GM23338 (cell line): ENCODE measurements around the gene ACTN2. TPM values are rescaled to one million over a fixed set of nuclear protein-coding genes. Genes with fewer than 3 reads are reported as not detected.

Experiments
- ATAC-seq: fragments of 200-7000 bp; cut with Tn5 transposase; 3 replicates; pipeline ENCODE4 v1.9.1; 2020
- DNase-seq: peaks from one replicate; pipeline ENCODE4 v3.0.0-alpha.2; 2015; ENCODE audit warnings: low spot score
- H2AFZ ChIP-seq: fragments of 200-600 bp; sonication (generic); 2 replicates; pipeline ENCODE4 v1.8.0; 2016; ENCODE audit warnings: antibody characterized with exemption, mild to moderate bottlenecking, moderate library complexity
- H3F3A ChIP-seq: fragments of 200-600 bp; sonication (generic); replicated peaks from 2 replicates; pipeline ENCODE4 v1.8.0; 2017; ENCODE audit warnings: antibody characterized with exemption, mixed run types, low read depth
- H3K27ac ChIP-seq: fragments of 200-600 bp; sonication (generic); 2 replicates; pipeline ENCODE4 v1.6.1; 2016; ENCODE audit warnings: low read depth
- H3K27me3 ChIP-seq: fragments of 200-600 bp; sonication (generic); 2 replicates; pipeline ENCODE4 v1.8.0; 2016; ENCODE audit warnings: mild to moderate bottlenecking, mixed run types, moderate library complexity; ENCODE audit not compliant: insufficient read depth
- H3K36me3 ChIP-seq: fragments of 200-600 bp; sonication (generic); 2 replicates; pipeline ENCODE4 v1.8.0; 2016; ENCODE audit warnings: mild to moderate bottlenecking; ENCODE audit not compliant: insufficient read depth
- H3K4me1 ChIP-seq: fragments of 200-600 bp; sonication (generic); 2 replicates; pipeline ENCODE4 v1.8.0; 2016; ENCODE audit warnings: mild to moderate bottlenecking, moderate library complexity; ENCODE audit not compliant: insufficient read depth
- H3K4me2 ChIP-seq: fragments of 200-600 bp; sonication (generic); 2 replicates; pipeline ENCODE4 v1.7.1; 2017; ENCODE audit warnings: mixed run types
- H3K4me3 ChIP-seq: fragments of 200-600 bp; sonication (generic); 2 replicates; pipeline ENCODE4 v1.6.1; 2016; ENCODE audit warnings: mixed run types
- H3K79me2 ChIP-seq: fragments of 200-600 bp; sonication (generic); replicated peaks from 2 replicates; pipeline ENCODE4 v1.8.0; 2017; ENCODE audit warnings: mild to moderate bottlenecking; ENCODE audit not compliant: insufficient read depth
- H3K9me2 ChIP-seq: fragments of 200-600 bp; sonication (generic); 2 replicates; pipeline ENCODE4 v1.8.0; 2017; ENCODE audit not compliant: insufficient read depth
- H4K20me1 ChIP-seq: fragments of 200-600 bp; sonication (generic); replicated peaks from 2 replicates; pipeline ENCODE4 v1.8.0; 2017; ENCODE audit warnings: mild to moderate bottlenecking; ENCODE audit not compliant: insufficient read depth
- H3K27ac Mint-ChIP-seq: 2 replicates; pipeline ENCODE4 v1.8.0; 2020; ENCODE audit warnings: inconsistent platforms, mild to moderate bottlenecking, moderate library complexity, mixed read lengths
- H3K27me3 Mint-ChIP-seq: 3 replicates; pipeline ENCODE4 v1.8.0; 2022; ENCODE audit warnings: low read depth, mild to moderate bottlenecking, moderate library complexity, mixed read lengths, inconsistent platforms; ENCODE audit not compliant: insufficient read depth, poor library complexity
- H3K36me3 Mint-ChIP-seq: 3 replicates; pipeline ENCODE4 v1.8.0; 2021; ENCODE audit warnings: low read depth, mild to moderate bottlenecking, inconsistent platforms, moderate library complexity, mixed read lengths
- H3K4me1 Mint-ChIP-seq: 3 replicates; pipeline ENCODE4 v1.8.0; 2020; ENCODE audit warnings: mild to moderate bottlenecking, inconsistent platforms, mixed read lengths
- H3K4me3 Mint-ChIP-seq: 3 replicates; pipeline ENCODE4 v1.8.0; 2021; ENCODE audit warnings: moderate library complexity, mild to moderate bottlenecking, inconsistent platforms, mixed read lengths
- H3K9me3 Mint-ChIP-seq: 3 replicates; pipeline ENCODE4 v1.8.0; 2020; ENCODE audit warnings: moderate library complexity, mild to moderate bottlenecking, inconsistent platforms, mixed read lengths
- CREB1 ChIP-seq: fragments of 250-450 bp; sonication (Bioruptor Pico); IDR thresholded peaks from 2 replicates; pipeline ENCODE4 v1.5.0; 2020; ENCODE audit warnings: low read depth, mild to moderate bottlenecking, moderate library complexity
- CTCF ChIP-seq, 2 experiments: fragments of 200-600 bp in 1 of 2; sonication (generic) in 1 of 2; conservative IDR thresholded peaks; 2 replicates each; pipeline versions ENCODE4 v1.5.1 to v1.6.1; 2016 to 2017; ENCODE audit warnings: antibody characterized with exemption in 2 of 2, low read depth in 2 of 2, mild to moderate bottlenecking in 2 of 2, moderate library complexity in 1 of 2
- ETS1 ChIP-seq: IDR thresholded peaks from 2 replicates; pipeline ENCODE4 v1.6.1; 2016; ENCODE audit warnings: antibody characterized with exemption
- EZH2 ChIP-seq: fragments of 200-600 bp; sonication (generic); IDR thresholded peaks from one replicate; pipeline ENCODE4 v1.8.0; 2017; ENCODE audit warnings: antibody characterized with exemption, mild to moderate bottlenecking, low read depth; ENCODE audit not compliant: unreplicated experiment
- JUNB ChIP-seq: IDR thresholded peaks from one replicate; pipeline ENCODE4 v1.6.1; 2016; ENCODE audit warnings: antibody characterized with exemption; ENCODE audit not compliant: unreplicated experiment
- POLR2AphosphoS5 ChIP-seq: IDR thresholded peaks from 2 replicates; pipeline ENCODE4 v1.6.1; 2016; ENCODE audit warnings: antibody characterized with exemption, low read depth
- REST ChIP-seq: IDR thresholded peaks from one replicate; pipeline ENCODE4 v1.6.1; 2018; ENCODE audit warnings: antibody characterized with exemption; ENCODE audit not compliant: unreplicated experiment
- ZNF114 ChIP-seq: fragments of 250-450 bp; sonication (Bioruptor Pico); IDR thresholded peaks from 2 replicates; pipeline ENCODE4 v1.5.0; 2020; ENCODE audit warnings: mild to moderate bottlenecking, moderate library complexity
- ZNF331 ChIP-seq: fragments of 250-450 bp; sonication (Bioruptor Pico); IDR thresholded peaks from 2 replicates; pipeline ENCODE4 v1.5.0; 2020; ENCODE audit warnings: low read depth, mild to moderate bottlenecking, moderate library complexity
- ZNF462 ChIP-seq: fragments of 250-450 bp; sonication (Bioruptor Pico); IDR thresholded peaks from 2 replicates; pipeline ENCODE4 v1.5.0; 2020; ENCODE audit warnings: mild to moderate bottlenecking, moderate library complexity
- polyA plus RNA-seq: library from polyadenylated mRNA; unstranded; fragments of >200 nt; fragmentation: Nextera tagmentation; extraction: Ambion mirVana; gene quantifications from 2 replicates; pipeline ENCODE4 v1.2.1, GENCODE V29; 2016
- total RNA-seq: library from RNA; depleted of rRNA; stranded (reverse); fragments of >200 nt; shearing (Covaris generic); gene quantifications from 2 replicates; pipeline ENCODE4 v1.2.3, GENCODE V29; 2014

Gene ACTN2
- total and polyA plus RNA-seq, 2 experiments from 2014 or later = 1.9 to 2.8 TPM

GRCh38 chr1:236768601-236769000 is 82.3 kb downstream of the ACTN2 start (continued):
- TF ChIP-seq ZNF462 = no peak
- no peak for TF ChIP-seq EZH2
- TF ChIP-seq ZNF114 (CRISPR knock-in tag) = no peak

GRCh38 chr1:236773919-236774318 is 87.6 kb downstream of the ACTN2 start:
- Histone ChIP-seq H3F3A (no peaks in the 10 kb centered on the region), H4K20me1 (no peaks in the 10 kb centered on the region), H3K4me3 (no peak overlapping the region), H3K27me3 (no peaks in the 10 kb centered on the region), H3K36me3 (no peaks in the 10 kb centered on the region), H3K4me2 (no peak overlapping the region), H2AFZ (0 out of 2 replicates have a peak overlapping the region, but pooled peaks have one; percentile 38), H3K4me1 (no peaks in the 10 kb centered on the region), H3K9me2 (no peaks in the 10 kb centered on the region), H3K79me2 (no peaks in the 10 kb centered on the region), H3K27ac (no peak overlapping the region)
- no peaks in the 10 kb centered on the region for H3K4me1 Mint-ChIP-seq
- H3K27me3 Mint-ChIP-seq = peaks cover 2% of the 10 kb centered on the region
- DNase-seq (no peak), ATAC-seq (no peak)
- H3K9me3 Mint-ChIP-seq = peaks cover 8% of the 10 kb centered on the region; the same call in 2 of the 3 replicates
- no peak overlapping the region for H3K4me3 Mint-ChIP-seq
- no peak overlapping the region for H3K27ac Mint-ChIP-seq
- H3K36me3 Mint-ChIP-seq = no peaks in the 10 kb centered on the region; the same call in 2 of the 3 replicates
- TF ChIP-seq ETS1 (no peak), ZNF331 (no peak), JUNB (no peak), CTCF (conservative IDR thresholded peaks at IDR 0.05; ENCODE audit: low read depth in 2 of 2) (no peak), REST (no peak), POLR2AphosphoS5 (no peak), CREB1 (CRISPR knock-in tag) (no peak), EZH2 (no peak), ZNF114 (CRISPR knock-in tag) (no peak)
